Testis (tissue), 2 donors: ENCODE results near the gene TET2.

Experiments used
- CTCF ChIP-seq, 3 experiments: fragments of 450-650 bp in 2 of 3; fragments of 200-600 bp in 1 of 3; sonication (generic) in 1 of 3; IDR thresholded peaks; one replicate each; pipeline ENCODE4 v1.5.1; 2016 to 2019; ENCODE audit warnings: antibody characterized with exemption in 3 of 3, mild to moderate bottlenecking in 2 of 3, moderate library complexity in 1 of 3
- POLR2A ChIP-seq: fragments of 450-650 bp; IDR thresholded peaks from one replicate; pipeline ENCODE4 v1.6.1; 2017; ENCODE audit warnings: antibody characterized with exemption, mild to moderate bottlenecking, moderate library complexity

GRCh38 chr4:105171912-105172311 lies 25.2 kb downstream of the TET2 start:
- TF ChIP-seq CTCF (IDR thresholded peaks at IDR 0.05) (no peak), POLR2A (no peak)
